Caco-2 (cell line): ENCODE results near the gene MRPS27. TPM values are rescaled to one million over a fixed set of nuclear protein-coding genes. Genes with fewer than 3 reads are reported as not detected.

Source experiments
- BruUV-seq: library from RNA; stranded (reverse); fragments of 400-500 nt; replicated peaks from 2 replicates; lab custom pipeline; 2021; lab: Mats Ljungman, UMichigan
- CTCF ChIA-PET: fragments of 300-600 bp; sonication (Branson Sonifier 250); formaldehyde crosslinking; loops from one replicate; lab custom pipeline; 2022; ENCODE audit warnings: antibody characterized with exemption; lab: Charles Lee
- POLR2A ChIA-PET: fragments of 300-600 bp; sonication (Branson Sonifier 250); formaldehyde crosslinking; loops from one replicate; lab custom pipeline; 2022; ENCODE audit warnings: antibody characterized with exemption; lab: Charles Lee
- DNase-seq, 2 experiments: peaks; one replicate each; pipeline versions ENCODE4 v3.0.0 to v3.0.0-alpha.2; 2020 to 2022
- H3K27me3 ChIP-seq: replicated peaks from 2 replicates; pipeline ENCODE4 v1.6.0; 2011; ENCODE audit warnings: low read length; ENCODE audit not compliant: control insufficient read depth, insufficient read depth
- H3K36me3 ChIP-seq: 2 replicates; pipeline ENCODE4 v1.5.1; 2011; ENCODE audit warnings: low read length; ENCODE audit not compliant: control insufficient read depth, insufficient read depth
- H3K4me1 ChIP-seq: fragments of 250-450 bp; sonication (Bioruptor Pico); 2 replicates; pipeline ENCODE4 v1.5.1; 2020; ENCODE audit warnings: mild to moderate bottlenecking
- H3K4me3 ChIP-seq: 2 replicates; pipeline ENCODE4 v1.5.1; 2011; ENCODE audit warnings: low read depth, mild to moderate bottlenecking, control low read depth, low read length
- H3K9me3 ChIP-seq: fragments of 250-450 bp; sonication (Bioruptor Pico); 2 replicates; pipeline ENCODE4 v1.5.1; 2020; ENCODE audit warnings: mild to moderate bottlenecking, moderate library complexity
- H3K27ac Mint-ChIP-seq: one replicate; pipeline ENCODE4 v1.8.0; 2022; ENCODE audit warnings: mixed read lengths; ENCODE audit not compliant: unreplicated experiment
- H3K27me3 Mint-ChIP-seq: one replicate; pipeline ENCODE4 v1.8.0; 2022; ENCODE audit warnings: mixed read lengths; ENCODE audit not compliant: insufficient read depth, unreplicated experiment
- H3K36me3 Mint-ChIP-seq: one replicate; pipeline ENCODE4 v1.8.0; 2022; ENCODE audit warnings: mild to moderate bottlenecking, mixed read lengths; ENCODE audit not compliant: insufficient read depth, unreplicated experiment
- H3K4me1 Mint-ChIP-seq: one replicate; pipeline ENCODE4 v1.8.0; 2022; ENCODE audit warnings: low read depth, mixed read lengths; ENCODE audit not compliant: unreplicated experiment
- H3K4me3 Mint-ChIP-seq: one replicate; pipeline ENCODE4 v1.8.0; 2022; ENCODE audit warnings: mild to moderate bottlenecking, moderate library complexity, mixed read lengths; ENCODE audit not compliant: unreplicated experiment
- H3K9me3 Mint-ChIP-seq: one replicate; pipeline ENCODE4 v1.8.0; 2022; ENCODE audit warnings: mixed read lengths; ENCODE audit not compliant: unreplicated experiment
- CTCF ChIP-seq, 2 experiments: fragments of 200-600 bp in 1 of 2; IDR thresholded peaks; 1 replicate in 1 of 2; 2 replicates in 1 of 2; pipeline versions ENCODE4 v1.5.1 to v1.8.0; 2011 to 2022; ENCODE audit warnings: antibody characterized with exemption in 1 of 2, control low read depth in 1 of 2, inconsistent platforms in 1 of 2, low read depth in 1 of 2, low read length in 1 of 2, mild to moderate bottlenecking in 1 of 2, moderate library complexity in 1 of 2; ENCODE audit not compliant: insufficient read depth in 1 of 2, severe bottlenecking in 1 of 2, unreplicated experiment in 1 of 2
- intact Hi-C: fragments of 100-400 bp; cut with micrococcal nuclease; formaldehyde crosslinking; loops from one replicate; pipeline ENCODE4 v1.10.0; 2022; ENCODE audit not compliant: unreplicated experiment
- total RNA-seq: library from RNA; stranded (reverse); gene quantifications from 2 replicates; pipeline ENCODE4 v1.2.3, GENCODE V29; 2022

The MRPS27 gene
- total RNA-seq, 1 experiment from 2014 or later = 71.1 TPM

GRCh38 chr5:72232838-72233237 is 87.2 kb downstream of the MRPS27 start:
- ChIA-PET POLR2A (no interaction called here), CTCF (no interaction called here)
- BruUV-seq = no TSS peak
- Histone ChIP-seq H3K9me3 (no peaks in the 10 kb centered on the region), H3K4me1 (no peaks in the 10 kb centered on the region; the same call in 1 of the 2 replicates), H3K27me3 (no peaks in the 10 kb centered on the region), H3K4me3 (no peak overlapping the region), H3K36me3 (no peaks in the 10 kb centered on the region; the same call in none of the 2 replicates)
- no peak for TF ChIP-seq CTCF (IDR thresholded peaks at IDR 0.05; ENCODE audit: insufficient read depth in 1 of 2, low read depth in 1 of 2, low read length in 1 of 2, severe bottlenecking in 1 of 2, unreplicated experiment in 1 of 2)
- intact Hi-C loops = no loop called here
- no peaks in the 10 kb centered on the region for H3K27me3 Mint-ChIP-seq
- H3K9me3 Mint-ChIP-seq = no peaks in the 10 kb centered on the region
- no peaks in the 10 kb centered on the region for H3K4me1 Mint-ChIP-seq
- no peak for DNase-seq
- no peak overlapping the region for H3K27ac Mint-ChIP-seq
- peaks cover 27% of the 10 kb centered on the region for H3K36me3 Mint-ChIP-seq
- H3K4me3 Mint-ChIP-seq = no peak overlapping the region

GRCh38 chr5:72231991-72232703 is 87.9 kb downstream of the MRPS27 start:
- no TSS peak for BruUV-seq
- intact Hi-C loops = no loop called here
- no peaks in the 10 kb centered on the region for H3K27me3 ChIP-seq
- H3K4me1 ChIP-seq = no peaks in the 10 kb centered on the region; the same call in 1 of the 2 replicates
- POLR2A ChIA-PET = no interaction called here
- H3K27me3 Mint-ChIP-seq = no peaks in the 10 kb centered on the region
- no peaks in the 10 kb centered on the region for H3K9me3 ChIP-seq
- H3K4me3 Mint-ChIP-seq = no peak overlapping the region
- DNase-seq = no peak
- H3K4me3 ChIP-seq = no peak overlapping the region
- no peaks in the 10 kb centered on the region for H3K9me3 Mint-ChIP-seq
- no peak overlapping the region for H3K27ac Mint-ChIP-seq
- no peaks in the 10 kb centered on the region; the same call in 1 of the 2 replicates for H3K36me3 ChIP-seq
- no peak for TF ChIP-seq CTCF (IDR thresholded peaks at IDR 0.05; ENCODE audit: insufficient read depth in 1 of 2, low read depth in 1 of 2, low read length in 1 of 2, severe bottlenecking in 1 of 2, unreplicated experiment in 1 of 2)
- peaks cover 27% of the 10 kb centered on the region for H3K36me3 Mint-ChIP-seq
- H3K4me1 Mint-ChIP-seq = no peaks in the 10 kb centered on the region
- CTCF ChIA-PET = no interaction called here

- no peaks in the 10 kb centered on the region; the same call in 1 of the 2 replicates for H3K36me3 ChIP-seq
- H3K4me1 Mint-ChIP-seq = no peaks in the 10 kb centered on the region
- CTCF ChIA-PET = interaction anchor here (1.2 kb wide), 1 partner anchor 16 kb away, joined by 3 read pairs; no protein-coding TSS in a partner anchor
These were observed 91.1 kb downstream of the MRPS27 start for GRCh38 chr5:72228960-72229359.

More at GRCh38 chr5:72228960-72229359, 91.1 kb downstream of the MRPS27 start:
- no TSS peak for BruUV-seq
- H3K4me3 Mint-ChIP-seq = no peak overlapping the region
- no peaks in the 10 kb centered on the region; the same call in 1 of the 2 replicates for H3K4me1 ChIP-seq
- H3K36me3 Mint-ChIP-seq = peaks cover 41% of the 10 kb centered on the region
- no peak for DNase-seq
- no peaks in the 10 kb centered on the region for H3K27me3 Mint-ChIP-seq
- no peaks in the 10 kb centered on the region for H3K9me3 Mint-ChIP-seq
- H3K27me3 ChIP-seq = no peaks in the 10 kb centered on the region
- POLR2A ChIA-PET = no interaction called here
- no peak for TF ChIP-seq CTCF (IDR thresholded peaks at IDR 0.05; ENCODE audit: insufficient read depth in 1 of 2, low read depth in 1 of 2, low read length in 1 of 2, severe bottlenecking in 1 of 2, unreplicated experiment in 1 of 2)
- no peak overlapping the region for H3K27ac Mint-ChIP-seq
- H3K9me3 ChIP-seq = no peaks in the 10 kb centered on the region
- intact Hi-C loops = no loop called here
- H3K4me3 ChIP-seq = no peak overlapping the region
